ENCODE data around the gene RSU1.

DNA sequence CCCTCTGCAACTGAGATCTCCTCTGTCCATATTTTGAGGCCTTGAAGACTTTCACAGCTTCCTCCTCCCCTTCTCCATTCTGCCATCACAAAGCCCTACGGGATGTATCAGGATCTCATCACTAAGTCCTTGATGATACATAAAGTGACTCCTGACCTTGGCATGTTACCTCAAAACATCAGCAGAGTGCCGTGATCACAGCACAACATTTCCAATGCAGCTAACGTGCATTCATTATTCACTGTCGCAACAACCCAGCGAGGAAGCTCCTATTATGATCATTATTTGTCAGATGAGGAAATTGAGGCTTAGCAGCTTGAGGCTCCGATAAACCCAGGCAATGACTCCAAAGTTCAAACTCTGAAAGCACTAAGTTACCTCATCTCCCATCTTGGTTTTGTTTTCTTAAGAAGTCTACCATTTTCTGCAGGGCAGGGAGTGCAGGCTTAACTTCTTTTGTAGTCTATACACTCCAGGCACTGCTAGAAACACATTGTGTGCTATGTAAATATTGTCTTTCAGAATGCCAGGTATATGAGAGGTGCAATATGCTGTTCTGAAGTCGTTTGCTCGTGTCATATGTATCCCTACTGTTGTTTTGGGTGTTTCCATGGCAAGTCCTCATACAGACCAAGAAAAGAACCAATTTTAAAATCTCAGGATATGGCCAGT lies 215.0 kb downstream of the RSU1 start:
- TF ChIP-seq POLR2AphosphoS5 (IDR thresholded peaks at IDR 0.05; ENCODE audit: low read depth, low read length) = no peak
- no peak for TF ChIP-seq POLR2A (IDR thresholded peaks at IDR 0.05; ENCODE audit: low read depth, low read length)
- TF ChIP-seq SPI1 (IDR thresholded peaks at IDR 0.05; ENCODE audit: low read depth, low read length) = no peak
- TF ChIP-seq TAF1 (IDR thresholded peaks at IDR 0.05; ENCODE audit: low read depth, low read length) = no peak
- TF ChIP-seq PAX5 (IDR thresholded peaks at IDR 0.05; ENCODE audit: insufficient read depth, low read length, severe bottlenecking) = no peak

Data from GM12891 (cell line).